Measurements from ENCODE around the gene EMCN. TPM values are rescaled to one million over a fixed set of nuclear protein-coding genes. Genes with fewer than 3 reads are reported as not detected.
"Not testable (repeated sequence)": the region's sequence is repeated elsewhere in the genome, so short reads cannot be mapped to it uniquely, and the experiment has no call there.

EMCN gene
- polyA plus RNA-seq, 3 donors = not detected

- Histone ChIP-seq H3K4me1 (ENCODE audit: control insufficient read depth in 1 of 2, insufficient read depth in 2 of 2, low read length in 2 of 2) (no peaks in the 10 kb centered on the region), H3K79me2 (ENCODE audit: insufficient read depth, low read length) (no peaks in the 10 kb centered on the region), H3K9me3 (replicated peaks in 1 of 2; ENCODE audit: control insufficient read depth in 1 of 2, insufficient read depth in 1 of 2, low read length in 2 of 2) (peaks cover 0 to 7% of the 10 kb centered on the region in 2 donors), H2AFZ (ENCODE audit: insufficient read depth, low read depth, low read length, poor library complexity, severe bottlenecking) (no peak overlapping the region), H3K4me3 (replicated peaks in 1 of 3; ENCODE audit: low read depth in 2 of 3, low read length in 3 of 3) (no peak overlapping the region), H4K20me1 (ENCODE audit: insufficient read depth, low read length) (no peaks in the 10 kb centered on the region), H3K27me3 (ENCODE audit: control insufficient read depth in 2 of 2, insufficient read depth in 2 of 2, low read length in 2 of 2) (no peaks in the 10 kb centered on the region), H3K4me2 (replicated peaks; ENCODE audit: extremely low read depth, low read length, poor library complexity, severe bottlenecking) (no peak overlapping the region), H3K27ac (ENCODE audit: low read depth in 1 of 2, low read length in 2 of 2) (no peak overlapping the region), H3K36me3 (replicated peaks in 1 of 2; ENCODE audit: control insufficient read depth in 1 of 2, insufficient read depth in 2 of 2, low read length in 2 of 2) (no peaks in the 10 kb centered on the region), H3K9ac (ENCODE audit: insufficient read depth, low read length, poor library complexity, severe bottlenecking) (no peak overlapping the region)
- H3K9me3 Mint-ChIP-seq = peaks cover 0 to 5% (median 2%) of the 10 kb centered on the region in 7 donors
- no peak overlapping the region for H3K4me3 Mint-ChIP-seq
- DNase-seq = no peak
- H3K4me1 Mint-ChIP-seq = no peaks in the 10 kb centered on the region
- intact Hi-C loops (cut with micrococcal nuclease) = no loop called here
- no peak overlapping the region for H3K27ac Mint-ChIP-seq
- no peaks in the 10 kb centered on the region for H3K36me3 Mint-ChIP-seq
- TF ChIP-seq, protein P1, sequence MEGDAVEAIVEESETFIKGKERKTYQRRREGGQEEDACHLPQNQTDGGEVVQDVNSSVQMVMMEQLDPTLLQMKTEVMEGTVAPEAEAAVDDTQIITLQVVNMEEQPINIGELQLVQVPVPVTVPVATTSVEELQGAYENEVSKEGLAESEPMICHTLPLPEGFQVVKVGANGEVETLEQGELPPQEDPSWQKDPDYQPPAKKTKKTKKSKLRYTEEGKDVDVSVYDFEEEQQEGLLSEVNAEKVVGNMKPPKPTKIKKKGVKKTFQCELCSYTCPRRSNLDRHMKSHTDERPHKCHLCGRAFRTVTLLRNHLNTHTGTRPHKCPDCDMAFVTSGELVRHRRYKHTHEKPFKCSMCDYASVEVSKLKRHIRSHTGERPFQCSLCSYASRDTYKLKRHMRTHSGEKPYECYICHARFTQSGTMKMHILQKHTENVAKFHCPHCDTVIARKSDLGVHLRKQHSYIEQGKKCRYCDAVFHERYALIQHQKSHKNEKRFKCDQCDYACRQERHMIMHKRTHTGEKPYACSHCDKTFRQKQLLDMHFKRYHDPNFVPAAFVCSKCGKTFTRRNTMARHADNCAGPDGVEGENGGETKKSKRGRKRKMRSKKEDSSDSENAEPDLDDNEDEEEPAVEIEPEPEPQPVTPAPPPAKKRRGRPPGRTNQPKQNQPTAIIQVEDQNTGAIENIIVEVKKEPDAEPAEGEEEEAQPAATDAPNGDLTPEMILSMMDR (IDR thresholded peaks at IDR 0.05) = no peak
- 0% methylated on average over 4 of the region's 4 CpGs for WGBS (ENCODE audit: insufficient coverage)
- no peaks in the 10 kb centered on the region for H3K27me3 Mint-ChIP-seq (ENCODE audit: low read depth in 3 of 3)
Observed at GRCh38 chr4:100539706-100540105, 21.9 kb upstream of the EMCN start.

- no peaks in the 10 kb centered on the region for H3K36me3 ChIP-seq (replicated peaks in 1 of 2; ENCODE audit: control insufficient read depth in 1 of 2, insufficient read depth in 2 of 2, low read length in 2 of 2)
- H3K9me3 Mint-ChIP-seq = peaks cover 3 to 21% (median 9%) of the 10 kb centered on the region in 7 donors
- H3K4me1 Mint-ChIP-seq = no peaks in the 10 kb centered on the region
- H3K4me3 Mint-ChIP-seq = no peak overlapping the region
- H3K79me2 ChIP-seq (ENCODE audit: insufficient read depth, low read length) = no peaks in the 10 kb centered on the region
- H3K9me3 ChIP-seq (replicated peaks in 1 of 2; ENCODE audit: control insufficient read depth in 1 of 2, insufficient read depth in 1 of 2, low read length in 2 of 2) = peaks cover 0 to 10% of the 10 kb centered on the region in 2 donors
- no peaks in the 10 kb centered on the region for H3K4me1 ChIP-seq (ENCODE audit: control insufficient read depth in 1 of 2, insufficient read depth in 2 of 2, low read length in 2 of 2)
- H3K4me2 ChIP-seq (replicated peaks; ENCODE audit: extremely low read depth, low read length, poor library complexity, severe bottlenecking) = no peak overlapping the region
- H4K20me1 ChIP-seq (ENCODE audit: insufficient read depth, low read length) = no peaks in the 10 kb centered on the region
- no peak overlapping the region for H2AFZ ChIP-seq (ENCODE audit: insufficient read depth, low read depth, low read length, poor library complexity, severe bottlenecking)
- no peaks in the 10 kb centered on the region for H3K36me3 Mint-ChIP-seq
- no CpG with 5 or more reads among the region's 1 CpG for WGBS (ENCODE audit: insufficient coverage)
- no peak overlapping the region for H3K4me3 ChIP-seq (replicated peaks in 1 of 3; ENCODE audit: low read depth in 2 of 3, low read length in 3 of 3)
- TF ChIP-seq, protein P1 (IDR thresholded peaks at IDR 0.05) = no peak
- no peaks in the 10 kb centered on the region for H3K27me3 ChIP-seq (ENCODE audit: control insufficient read depth in 2 of 2, insufficient read depth in 2 of 2, low read length in 2 of 2)
- no peak overlapping the region for H3K27ac Mint-ChIP-seq
- H3K27me3 Mint-ChIP-seq (ENCODE audit: low read depth in 3 of 3) = no peaks in the 10 kb centered on the region
- H3K9ac ChIP-seq (ENCODE audit: insufficient read depth, low read length, poor library complexity, severe bottlenecking) = no peak overlapping the region
- H3K27ac ChIP-seq (ENCODE audit: low read depth in 1 of 2, low read length in 2 of 2) = no peak overlapping the region
- intact Hi-C loops (cut with micrococcal nuclease) = no loop called here
- no peak for DNase-seq
Observed at GRCh38 chr4:100533741-100534140, 15.9 kb upstream of the EMCN start.

DNA sequence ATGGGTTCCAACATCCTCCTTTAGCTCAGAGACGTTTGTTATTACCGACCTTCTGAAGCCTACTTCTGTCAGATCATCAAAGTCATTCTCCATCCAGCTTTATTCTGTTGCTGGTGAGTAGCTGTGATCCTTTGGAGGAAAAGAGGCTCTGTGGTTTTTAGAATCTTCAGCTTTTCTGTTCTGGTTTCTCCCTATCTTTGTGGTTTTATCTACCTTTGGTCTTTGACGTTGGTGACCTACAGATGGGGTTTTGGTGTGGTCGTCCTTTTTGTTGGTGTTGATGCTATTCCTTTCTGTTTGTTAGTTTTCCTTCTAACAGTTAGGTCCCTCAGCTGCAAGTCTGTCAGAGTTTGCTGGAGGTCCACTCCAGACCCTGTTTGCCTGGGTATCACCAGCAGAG lies 12.3 kb upstream of the EMCN start:
- H3K27ac ChIP-seq (ENCODE audit: low read depth in 1 of 2, low read length in 2 of 2); H3K79me2 ChIP-seq (ENCODE audit: insufficient read depth, low read length); intact Hi-C loops (cut with micrococcal nuclease); H3K9ac ChIP-seq (ENCODE audit: insufficient read depth, low read length, poor library complexity, severe bottlenecking); H3K36me3 ChIP-seq (replicated peaks in 1 of 2; ENCODE audit: control insufficient read depth in 1 of 2, insufficient read depth in 2 of 2, low read length in 2 of 2); H3K4me3 Mint-ChIP-seq; H3K4me2 ChIP-seq (replicated peaks; ENCODE audit: extremely low read depth, low read length, poor library complexity, severe bottlenecking); H4K20me1 ChIP-seq (ENCODE audit: insufficient read depth, low read length); H3K36me3 Mint-ChIP-seq; H3K4me1 ChIP-seq (ENCODE audit: control insufficient read depth in 1 of 2, insufficient read depth in 2 of 2, low read length in 2 of 2); H2AFZ ChIP-seq (ENCODE audit: insufficient read depth, low read depth, low read length, poor library complexity, severe bottlenecking); H3K9me3 ChIP-seq (replicated peaks in 1 of 2; ENCODE audit: control insufficient read depth in 1 of 2, insufficient read depth in 1 of 2, low read length in 2 of 2); H3K4me3 ChIP-seq (replicated peaks in 1 of 3; ENCODE audit: low read depth in 2 of 3, low read length in 3 of 3); H3K27me3 ChIP-seq (ENCODE audit: control insufficient read depth in 2 of 2, insufficient read depth in 2 of 2, low read length in 2 of 2); H3K4me1 Mint-ChIP-seq; H3K27ac Mint-ChIP-seq; H3K27me3 Mint-ChIP-seq (ENCODE audit: low read depth in 3 of 3); DNase-seq: not testable (repeated sequence)
- H3K9me3 Mint-ChIP-seq = peaks cover 5 to 21% (median 12%) of the 10 kb centered on the region in 7 donors
- WGBS (ENCODE audit: insufficient coverage) = no CpG with 5 or more reads among the region's 4 CpGs

Measured in CD14-positive monocyte (primary cell).